HG02798 (cell line): ENCODE results near the gene SYS1.

Source experiments
- ATAC-seq: cut with Tn5 transposase; IDR thresholded peaks from one replicate; pipeline ENCODE4 v1.9.1; 2021; ENCODE audit warnings: mild to moderate bottlenecking; ENCODE audit not compliant: unreplicated experiment, poor library complexity

Gene SYS1

GRCh38 chr20:45409521-45410272 lies 46.7 kb downstream of the SYS1 start:
- ATAC-seq = no peak

- ATAC-seq = no peak
Observed at GRCh38 chr20:45410887-45411286, 47.9 kb downstream of the SYS1 start.

- ATAC-seq = no peak
Observed at GRCh38 chr20:45412653-45413052, 49.7 kb downstream of the SYS1 start.

GRCh38 chr20:45413479-45413878 lies 50.5 kb downstream of the SYS1 start:
- no peak for ATAC-seq

- ATAC-seq = peak; percentile 75
Observed at GRCh38 chr20:45415822-45416637, 53.1 kb downstream of the SYS1 start, which contains the start of gene PIGT. Gene PIGT, plus strand, starts transcription at chr20:45416141. Its CDS starts 16 bp downstream, at chr20:45416157.

- ATAC-seq = no peak
Observed at GRCh38 chr20:45416917-45417316, 54.0 kb downstream of the SYS1 start.
